ENCODE data around the gene SLC9A5. TPM values are rescaled to one million over a fixed set of nuclear protein-coding genes. Genes with fewer than 3 reads are reported as not detected.
A peak's percentile ranks its signal among the peaks of the same experiment; 100 is the strongest.

Gene SLC9A5
- total and polyA plus RNA-seq, 9 of the 15 experiments (the other 6 are each of a cell fraction or from before 2014, with no cell fraction given) = 0.06 to 3.1 (median 1.2) TPM

DNA sequence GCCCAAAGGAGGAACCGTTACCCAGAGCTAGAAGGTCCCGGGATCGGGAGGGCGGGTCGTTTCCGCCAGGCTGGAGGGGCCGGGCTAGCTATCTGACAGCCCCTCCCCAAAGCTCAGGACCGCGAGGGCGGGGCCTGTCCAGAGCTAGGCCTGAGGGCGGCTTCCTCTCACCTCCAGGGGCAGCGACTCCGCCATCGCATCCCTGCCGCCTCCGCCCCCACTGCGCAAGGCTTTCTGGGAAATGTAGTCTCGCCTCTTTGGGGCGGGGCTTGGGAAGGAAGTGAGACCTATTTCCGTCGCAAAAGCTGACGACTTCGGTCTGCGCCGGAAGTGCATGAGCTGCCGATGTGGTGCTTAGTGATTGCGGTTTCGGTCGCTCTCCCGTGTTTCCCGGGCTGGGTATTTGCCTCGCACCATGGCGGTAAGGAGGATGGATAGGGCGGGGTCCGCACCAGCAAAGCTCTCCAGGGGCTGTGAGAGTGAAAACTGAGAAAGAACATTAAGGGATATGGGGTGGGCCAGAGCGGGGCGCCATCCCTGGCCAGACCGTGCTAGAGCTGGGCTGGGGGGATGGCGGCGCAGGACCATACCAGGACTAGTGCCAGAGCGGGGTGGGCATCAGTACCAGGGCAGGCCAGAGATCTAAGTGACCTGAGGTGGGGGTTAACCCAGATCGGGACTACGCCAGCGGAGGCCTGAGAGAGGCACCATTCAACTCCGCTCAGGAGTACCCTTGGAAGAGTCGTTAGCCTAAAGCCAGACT lies 21.8 kb upstream of the SLC9A5 start, which contains the start of gene TMEM208 (continued):
- TF ChIP-seq, protein P1, sequence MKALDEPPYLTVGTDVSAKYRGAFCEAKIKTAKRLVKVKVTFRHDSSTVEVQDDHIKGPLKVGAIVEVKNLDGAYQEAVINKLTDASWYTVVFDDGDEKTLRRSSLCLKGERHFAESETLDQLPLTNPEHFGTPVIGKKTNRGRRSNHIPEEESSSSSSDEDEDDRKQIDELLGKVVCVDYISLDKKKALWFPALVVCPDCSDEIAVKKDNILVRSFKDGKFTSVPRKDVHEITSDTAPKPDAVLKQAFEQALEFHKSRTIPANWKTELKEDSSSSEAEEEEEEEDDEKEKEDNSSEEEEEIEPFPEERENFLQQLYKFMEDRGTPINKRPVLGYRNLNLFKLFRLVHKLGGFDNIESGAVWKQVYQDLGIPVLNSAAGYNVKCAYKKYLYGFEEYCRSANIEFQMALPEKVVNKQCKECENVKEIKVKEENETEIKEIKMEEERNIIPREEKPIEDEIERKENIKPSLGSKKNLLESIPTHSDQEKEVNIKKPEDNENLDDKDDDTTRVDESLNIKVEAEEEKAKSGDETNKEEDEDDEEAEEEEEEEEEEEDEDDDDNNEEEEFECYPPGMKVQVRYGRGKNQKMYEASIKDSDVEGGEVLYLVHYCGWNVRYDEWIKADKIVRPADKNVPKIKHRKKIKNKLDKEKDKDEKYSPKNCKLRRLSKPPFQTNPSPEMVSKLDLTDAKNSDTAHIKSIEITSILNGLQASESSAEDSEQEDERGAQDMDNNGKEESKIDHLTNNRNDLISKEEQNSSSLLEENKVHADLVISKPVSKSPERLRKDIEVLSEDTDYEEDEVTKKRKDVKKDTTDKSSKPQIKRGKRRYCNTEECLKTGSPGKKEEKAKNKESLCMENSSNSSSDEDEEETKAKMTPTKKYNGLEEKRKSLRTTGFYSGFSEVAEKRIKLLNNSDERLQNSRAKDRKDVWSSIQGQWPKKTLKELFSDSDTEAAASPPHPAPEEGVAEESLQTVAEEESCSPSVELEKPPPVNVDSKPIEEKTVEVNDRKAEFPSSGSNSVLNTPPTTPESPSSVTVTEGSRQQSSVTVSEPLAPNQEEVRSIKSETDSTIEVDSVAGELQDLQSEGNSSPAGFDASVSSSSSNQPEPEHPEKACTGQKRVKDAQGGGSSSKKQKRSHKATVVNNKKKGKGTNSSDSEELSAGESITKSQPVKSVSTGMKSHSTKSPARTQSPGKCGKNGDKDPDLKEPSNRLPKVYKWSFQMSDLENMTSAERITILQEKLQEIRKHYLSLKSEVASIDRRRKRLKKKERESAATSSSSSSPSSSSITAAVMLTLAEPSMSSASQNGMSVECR (CRISPR knock-in tag; IDR thresholded peaks at IDR 0.05) = peak; percentile 99
- TF ChIP-seq HLTF (IDR thresholded peaks at IDR 0.05) (peak; percentile 36; the same call in 1 of the 2 replicates), ZBTB7A (IDR thresholded peaks at IDR 0.05; ENCODE audit: borderline replicate concordance, control insufficient read depth, low read depth, low read length) (peak; percentile 81; the same call in 1 of the 2 replicates), KDM4B (IDR thresholded peaks at IDR 0.05; ENCODE audit: borderline replicate concordance in 2 of 2, low read depth in 1 of 2) (peak in 1 of 2 experiments; percentile 99; a peak in 2 of 4 replicates), RFX7 (CRISPR knock-in tag; IDR thresholded peaks at IDR 0.05) (no peak), HDAC6 (IDR thresholded peaks at IDR 0.05; ENCODE audit: low read depth, low read length) (no peak), MYC (IDR thresholded peaks at IDR 0.05; ENCODE audit: low read depth, low read length) (peak; percentile 84), MYC (CRISPR knock-in tag; IDR thresholded peaks at IDR 0.05; ENCODE audit: borderline replicate concordance, low read depth) (0 out of 2 replicates have a peak, but pooled peaks have one; percentile 27), STAG1 (CRISPR knock-in tag; IDR thresholded peaks at IDR 0.05; ENCODE audit: borderline replicate concordance) (no peak), TAF9B (IDR thresholded peaks at IDR 0.05; ENCODE audit: partially characterized antibody) (peak; percentile 68), CTBP1 (IDR thresholded peaks at IDR 0.05; ENCODE audit: borderline replicate concordance) (peak; percentile 88), ZSCAN29 (IDR thresholded peaks at IDR 0.05) (no peak)
- TF ChIP-seq, protein P2, sequence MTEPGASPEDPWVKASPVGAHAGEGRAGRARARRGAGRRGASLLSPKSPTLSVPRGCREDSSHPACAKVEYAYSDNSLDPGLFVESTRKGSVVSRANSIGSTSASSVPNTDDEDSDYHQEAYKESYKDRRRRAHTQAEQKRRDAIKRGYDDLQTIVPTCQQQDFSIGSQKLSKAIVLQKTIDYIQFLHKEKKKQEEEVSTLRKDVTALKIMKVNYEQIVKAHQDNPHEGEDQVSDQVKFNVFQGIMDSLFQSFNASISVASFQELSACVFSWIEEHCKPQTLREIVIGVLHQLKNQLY (CRISPR knock-in tag; conservative IDR thresholded peaks at IDR 0.05) = peak in 1 of 2 experiments; percentile 80; a peak in 1 of 4 replicates
- TF ChIP-seq, protein P3, sequence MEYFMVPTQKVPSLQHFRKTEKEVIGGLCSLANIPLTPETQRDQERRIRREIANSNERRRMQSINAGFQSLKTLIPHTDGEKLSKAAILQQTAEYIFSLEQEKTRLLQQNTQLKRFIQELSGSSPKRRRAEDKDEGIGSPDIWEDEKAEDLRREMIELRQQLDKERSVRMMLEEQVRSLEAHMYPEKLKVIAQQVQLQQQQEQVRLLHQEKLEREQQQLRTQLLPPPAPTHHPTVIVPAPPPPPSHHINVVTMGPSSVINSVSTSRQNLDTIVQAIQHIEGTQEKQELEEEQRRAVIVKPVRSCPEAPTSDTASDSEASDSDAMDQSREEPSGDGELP (CRISPR knock-in tag; IDR thresholded peaks at IDR 0.05; ENCODE audit: borderline replicate concordance) = peak; percentile 91

Data from K562 (cell line).